DMS79 treated with DMSO at 0.1 percent for 48 hours (cell line): ENCODE results near the gene ZNF493.

Experiments used
- DNase-seq: peaks from one replicate; lab custom pipeline; 2025; lab: John Stamatoyannopoulos, UW

Gene ZNF493

DNA sequence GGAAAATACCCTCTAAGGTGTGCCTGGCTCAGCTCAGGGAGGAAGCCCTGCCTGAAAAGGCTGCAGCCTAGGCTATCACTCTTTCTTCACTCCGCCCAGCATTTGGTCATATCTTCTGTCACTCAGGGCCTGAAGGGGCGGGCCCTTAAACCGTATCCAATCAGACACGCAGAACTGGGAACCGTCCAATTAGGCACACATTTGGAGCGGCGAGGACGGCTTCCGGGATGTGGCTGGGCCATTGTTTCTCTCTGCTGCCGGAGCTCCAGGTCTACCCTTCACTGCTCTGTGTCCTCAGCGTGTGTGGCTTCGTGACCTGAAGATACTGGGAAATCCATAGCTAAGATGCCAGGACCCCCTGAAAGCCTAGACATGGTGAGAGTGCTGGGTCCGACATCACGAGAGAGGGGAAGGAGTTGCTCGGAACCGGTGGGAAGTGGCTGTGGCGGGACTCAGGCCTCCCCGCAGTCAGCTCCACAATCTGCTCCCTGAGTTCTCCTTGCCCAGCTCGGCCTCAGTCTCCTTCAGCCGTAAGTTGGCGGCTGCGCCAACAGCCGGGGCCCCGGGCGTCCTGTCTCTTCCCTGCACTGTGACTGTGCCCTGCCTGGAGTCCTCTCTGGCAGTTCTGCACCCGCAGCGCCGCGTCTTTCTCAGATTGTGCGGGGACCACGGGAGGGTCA is at the start of gene ZNF493:
ZNF493 (plus strand) TSS at position 241 of the 680 bp plus-strand sequence; CDS start at position 346, 105 bp downstream.
- peak; percentile 95 for DNase-seq

DNA sequence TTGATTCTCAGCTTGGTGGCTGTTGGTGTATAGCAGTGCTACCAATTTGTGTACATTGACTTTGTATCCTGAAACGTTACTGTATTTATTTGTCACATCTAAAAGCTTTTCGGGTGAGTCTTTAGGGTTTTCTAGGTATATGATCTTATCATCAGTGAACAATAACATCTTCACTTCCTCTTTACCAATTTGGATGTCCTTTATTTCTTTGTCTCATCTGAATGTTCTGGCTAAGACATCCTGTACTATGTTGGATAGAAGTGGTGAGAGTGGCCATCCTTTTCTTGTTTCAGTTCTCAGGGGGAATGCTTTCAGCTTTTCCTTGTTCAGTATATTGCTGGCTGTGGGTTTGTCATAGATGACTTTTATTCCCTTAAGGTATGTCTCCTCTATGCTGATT is 44.1 kb upstream of the ZNF493 start:
- DNase-seq = no peak

DNA sequence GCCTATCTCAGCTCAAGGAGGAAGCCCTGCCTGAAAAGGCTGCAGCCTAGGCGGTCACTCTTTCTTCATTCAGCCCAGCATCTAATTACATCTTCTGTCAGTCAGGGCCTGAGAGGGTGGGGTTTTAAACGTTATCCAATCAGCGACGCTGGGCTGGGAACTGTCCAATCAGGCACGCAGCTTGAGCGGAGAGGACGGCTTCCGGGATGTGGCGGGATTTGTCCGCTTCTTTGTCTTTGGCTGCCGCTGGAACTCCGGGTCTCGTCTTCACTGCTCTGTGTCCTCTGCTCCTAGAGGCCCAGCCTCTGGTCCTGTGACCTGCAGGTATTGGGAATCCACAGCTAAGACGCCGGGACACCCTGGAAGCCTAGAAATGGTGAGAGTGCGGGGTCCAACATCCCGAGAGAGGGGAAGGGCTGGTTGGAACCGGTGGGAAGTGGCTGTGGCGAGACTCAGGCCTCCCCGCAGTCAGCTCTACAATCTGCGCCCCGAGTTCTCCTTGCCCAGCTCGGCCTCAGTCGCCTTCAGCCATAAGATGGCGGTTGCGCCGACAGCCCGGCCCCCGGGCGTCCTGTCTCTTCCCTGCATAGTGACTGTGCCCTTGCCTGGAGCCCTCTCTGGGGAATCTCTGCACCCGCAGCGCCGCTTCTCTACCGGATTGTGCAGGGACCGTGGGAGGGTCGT is 38.0 kb upstream of the ZNF493 start, which contains the start of gene ZNF738:
ZNF738 (plus strand) TSS at position 233 of the 684 bp plus-strand sequence; CDS start at position 374, 141 bp downstream.
- peak; percentile 94 for DNase-seq

DNA sequence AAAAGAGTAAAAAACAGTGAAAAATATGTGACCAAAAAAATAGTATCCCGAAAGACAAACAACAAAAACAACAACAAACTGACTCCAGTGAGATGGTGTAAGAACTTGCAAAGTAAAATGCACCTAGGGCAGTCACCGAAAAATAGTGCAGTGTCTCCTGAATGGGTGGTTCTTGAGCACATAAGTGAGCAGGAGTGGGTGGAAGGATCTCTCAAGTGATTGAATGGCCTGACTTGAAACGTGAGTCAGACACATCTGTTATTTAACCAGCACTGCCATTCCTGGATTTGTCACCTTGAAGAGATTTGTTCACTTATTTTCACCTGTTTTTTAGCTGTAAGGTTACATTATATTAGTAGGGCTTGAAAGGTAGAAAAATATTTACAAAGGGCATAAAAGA is 34.6 kb upstream of the ZNF493 start:
- no peak for DNase-seq

DNA sequence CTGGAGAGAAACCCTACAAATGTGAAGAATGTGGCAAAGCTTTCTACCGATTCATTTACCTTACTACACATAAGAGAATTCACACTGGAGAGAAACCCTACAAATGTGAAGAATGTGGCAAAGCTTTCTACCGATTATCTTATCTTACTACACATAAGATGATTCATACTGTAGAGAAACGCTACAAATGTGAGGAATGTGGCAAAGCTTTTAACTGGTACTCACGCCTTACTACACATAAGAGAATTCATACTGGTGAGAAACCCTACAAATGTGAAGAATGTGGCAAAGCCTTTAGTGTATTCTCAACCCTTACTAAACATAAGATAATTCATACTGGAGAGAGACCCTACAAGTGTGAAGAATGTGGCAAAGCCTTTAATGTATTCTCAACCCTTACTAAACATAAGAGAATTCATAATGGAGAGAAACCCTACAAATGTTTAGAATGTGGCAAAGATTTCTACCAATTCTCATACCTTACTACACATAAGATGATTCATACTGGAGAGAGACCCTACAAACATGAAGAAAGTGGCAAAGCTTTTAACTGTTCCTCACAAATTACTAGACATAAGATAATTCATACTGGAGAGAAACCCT is 12.9 kb upstream of the ZNF493 start:
- DNase-seq = no peak

DNA sequence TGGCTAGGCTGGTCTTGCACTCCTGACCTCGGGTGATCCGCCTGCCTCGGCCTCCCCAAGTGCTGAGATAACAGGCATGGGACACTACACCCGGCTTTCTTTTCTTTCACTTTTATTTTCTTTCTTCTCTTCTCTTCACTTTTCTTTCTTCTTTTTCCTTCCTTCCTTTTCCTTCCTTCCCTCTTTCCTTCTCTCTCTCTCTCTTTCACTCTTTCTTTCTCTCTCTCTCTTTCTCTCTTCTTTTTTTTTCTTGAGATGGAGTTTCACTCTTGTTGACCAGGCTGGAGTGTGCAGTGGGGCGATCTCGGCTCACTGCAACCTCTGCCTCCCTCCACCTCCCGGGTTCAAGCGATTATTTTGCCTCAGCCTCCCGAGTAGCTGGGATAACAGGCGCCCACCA is 812 bp upstream of the ZNF493 start:
- DNase-seq = no peak

DNA sequence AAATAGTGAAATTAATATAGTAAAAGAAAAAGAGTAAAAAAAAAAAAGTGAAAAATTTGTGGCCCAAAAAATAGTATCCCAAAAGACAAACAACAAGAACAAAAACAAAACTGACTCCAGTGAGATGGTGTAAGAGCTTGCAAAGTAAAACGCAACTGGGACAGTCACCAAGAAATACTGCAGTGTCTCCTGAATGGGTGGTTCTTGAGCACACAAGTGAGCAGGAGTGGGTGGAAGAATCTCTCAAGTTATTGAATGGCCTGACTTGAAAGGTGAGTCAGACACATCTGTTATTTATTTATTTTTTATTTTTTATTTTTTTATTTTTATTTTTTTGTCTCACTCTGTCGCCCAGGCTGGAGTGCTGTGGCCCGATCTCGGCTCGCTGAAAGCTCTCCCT is 1.9 kb downstream of the ZNF493 start:
- no peak for DNase-seq

DNA sequence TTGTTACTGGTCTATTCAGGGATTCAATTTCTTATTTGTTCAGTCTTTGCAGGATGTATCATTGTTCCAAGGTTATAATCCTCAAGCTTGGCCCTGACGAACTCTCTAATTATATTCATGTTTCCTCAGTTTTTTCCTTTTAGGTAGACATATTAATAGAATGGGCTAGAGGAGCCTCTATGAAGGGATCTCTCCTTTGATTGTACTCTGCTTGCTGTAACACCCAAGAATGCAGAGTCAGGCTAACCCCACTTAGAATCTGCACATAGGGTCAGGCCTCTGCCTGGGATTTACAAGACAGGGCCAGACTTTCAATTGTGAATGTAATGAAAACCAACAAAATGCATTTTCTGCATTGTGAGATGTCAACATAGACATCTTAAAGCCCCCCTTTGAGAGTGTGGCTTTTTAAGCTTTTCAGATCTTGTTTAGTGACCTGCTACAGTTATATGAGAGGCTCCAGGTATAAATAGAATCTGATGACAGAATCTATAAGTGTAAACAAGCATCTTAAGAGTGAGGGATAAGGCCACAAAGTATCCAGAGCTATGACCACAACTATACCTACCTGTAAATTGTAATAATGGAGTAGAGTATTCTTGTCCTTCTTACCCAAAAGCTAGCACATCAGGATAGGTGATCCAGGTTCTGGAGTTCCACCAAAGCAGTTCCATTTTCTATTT is 5.5 kb downstream of the ZNF493 start:
- no peak for DNase-seq

DNA sequence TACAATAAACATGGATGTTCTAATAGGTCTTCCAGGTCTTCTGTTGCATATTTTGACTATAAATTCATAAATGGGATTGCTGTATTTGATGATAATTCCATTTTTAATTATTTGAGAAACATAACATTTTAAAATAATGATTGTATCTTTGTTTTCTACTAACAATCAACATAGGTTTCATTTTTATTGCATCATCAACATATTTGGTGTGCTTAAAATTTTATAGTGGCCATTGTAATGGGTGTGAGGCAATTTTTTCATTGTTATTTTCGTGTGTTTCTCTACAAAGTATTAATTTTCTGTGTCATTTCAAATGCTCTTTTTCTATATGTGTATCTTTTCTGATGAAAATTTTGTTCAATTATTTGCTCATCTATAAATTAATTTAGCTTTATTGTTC is 13.2 kb downstream of the ZNF493 start:
- no peak for DNase-seq

DNA sequence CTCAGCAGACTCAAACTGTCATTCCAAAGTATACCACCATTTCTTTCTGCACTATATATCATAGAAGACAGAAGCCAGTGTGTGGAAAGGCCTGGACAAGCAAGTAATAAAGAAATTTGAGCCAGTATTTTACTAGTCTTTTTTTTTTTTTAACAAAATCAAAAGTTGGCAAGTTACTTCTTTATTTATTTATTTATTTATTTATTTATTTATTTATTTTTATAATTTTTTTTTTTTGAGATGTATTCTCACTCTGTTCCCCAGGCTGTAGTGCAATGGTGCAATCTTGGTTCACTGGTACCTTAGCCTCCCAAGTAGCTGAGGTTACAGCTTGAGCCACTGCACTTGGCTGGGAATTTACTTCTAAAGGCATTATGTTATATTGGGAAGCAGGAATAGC is 25.3 kb downstream of the ZNF493 start:
- DNase-seq = no peak

DNA sequence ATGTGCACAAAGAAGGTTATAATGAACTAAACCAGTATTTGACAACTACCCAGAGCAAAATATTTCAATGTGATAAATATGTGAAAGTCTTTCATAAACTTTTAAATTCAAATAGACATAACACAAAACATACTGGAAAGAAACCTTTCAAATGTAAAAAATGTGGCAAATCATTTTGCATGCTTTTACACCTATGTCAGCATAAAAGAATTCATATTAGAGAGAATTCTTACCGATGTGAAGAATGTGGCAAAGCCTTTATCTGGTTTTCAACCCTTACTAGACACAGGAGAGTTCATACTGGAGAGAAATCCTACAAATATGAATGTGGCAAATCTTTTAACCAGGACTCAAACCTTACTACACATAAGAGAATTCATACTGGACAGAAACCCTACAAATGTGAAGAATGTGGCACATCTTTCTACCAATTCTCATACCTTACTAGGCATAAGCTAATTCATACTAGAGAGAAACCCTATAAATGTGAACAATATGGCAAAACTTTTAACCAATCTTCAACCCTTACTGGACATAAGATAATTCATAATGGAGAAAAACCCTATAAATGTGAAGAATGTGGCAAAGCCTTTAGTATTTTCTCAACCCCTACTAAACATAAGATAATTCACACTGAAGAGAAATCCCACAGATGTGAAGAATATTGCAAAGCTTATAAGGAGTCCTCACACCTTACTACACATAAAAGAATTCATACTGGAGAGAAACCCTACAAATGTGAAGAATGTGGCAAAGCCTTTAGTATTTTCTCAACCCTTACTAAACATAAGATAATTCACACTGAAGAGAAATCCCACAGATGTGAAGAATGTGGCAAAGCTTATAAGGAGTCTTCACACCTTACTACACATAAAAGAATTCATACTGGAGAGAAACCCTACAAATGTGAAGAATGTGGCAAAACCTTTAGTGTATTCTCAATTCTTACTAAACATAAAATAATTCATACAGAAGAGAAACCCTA is 26.4 kb downstream of the ZNF493 start:
- no peak for DNase-seq

DNA sequence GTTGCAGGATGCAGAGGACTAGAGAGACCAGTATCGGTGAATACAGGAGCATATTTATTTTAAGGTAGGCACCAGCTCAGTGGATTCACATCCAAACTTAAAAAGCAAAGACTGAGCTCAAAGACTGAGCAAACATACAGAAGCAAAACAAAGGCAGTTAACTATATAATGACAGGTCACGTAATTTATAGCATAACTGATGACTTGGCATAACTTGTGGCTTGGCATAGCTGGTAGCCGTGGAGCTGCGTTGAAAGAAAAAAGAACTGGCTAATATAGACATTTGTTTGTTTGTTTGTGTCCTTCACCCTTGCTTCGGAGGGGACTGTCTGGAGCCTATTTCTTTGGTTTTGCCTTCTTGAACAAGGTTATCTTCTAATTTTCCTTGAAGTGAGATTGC is 33.7 kb downstream of the ZNF493 start:
- no peak for DNase-seq

DNA sequence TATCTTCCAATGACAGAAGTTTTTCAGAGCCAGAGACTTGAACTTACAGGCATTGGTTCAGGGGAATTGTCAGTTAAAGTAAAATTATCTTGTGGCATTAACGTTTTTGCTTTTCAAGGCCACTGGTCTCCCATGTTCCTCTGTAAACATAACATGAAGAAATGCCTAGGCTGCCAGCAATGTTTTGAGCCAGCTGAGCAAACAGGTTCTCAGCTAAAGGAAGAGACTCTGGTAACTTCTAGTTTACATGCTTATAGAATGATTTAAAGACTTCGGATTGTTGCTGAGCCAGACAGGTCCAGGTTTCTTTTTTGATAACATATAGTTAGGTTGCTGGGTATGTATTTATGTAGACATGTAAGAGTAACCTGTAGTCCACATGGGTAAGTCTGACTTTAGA is 35.7 kb downstream of the ZNF493 start:
- DNase-seq = no peak

DNA sequence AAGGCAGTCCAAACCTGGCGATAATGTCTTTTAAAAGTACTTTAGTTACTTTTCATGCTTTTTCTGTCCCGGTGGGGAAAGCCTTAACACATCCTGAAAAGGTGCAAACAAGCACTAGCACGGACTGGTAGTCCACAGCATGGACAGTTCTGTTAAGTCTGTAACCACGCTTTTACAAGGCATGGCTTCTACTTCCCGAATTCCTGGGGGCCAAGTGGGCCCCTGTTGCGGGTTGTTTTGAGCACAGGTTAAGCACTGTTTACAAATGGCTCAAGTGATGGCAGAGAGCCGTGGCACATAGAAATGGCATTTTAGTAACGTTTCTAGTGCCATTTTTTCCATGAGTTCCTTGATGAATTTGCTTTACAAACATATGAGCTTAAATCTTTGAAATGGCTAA is 37.6 kb downstream of the ZNF493 start:
- DNase-seq = no peak

DNA sequence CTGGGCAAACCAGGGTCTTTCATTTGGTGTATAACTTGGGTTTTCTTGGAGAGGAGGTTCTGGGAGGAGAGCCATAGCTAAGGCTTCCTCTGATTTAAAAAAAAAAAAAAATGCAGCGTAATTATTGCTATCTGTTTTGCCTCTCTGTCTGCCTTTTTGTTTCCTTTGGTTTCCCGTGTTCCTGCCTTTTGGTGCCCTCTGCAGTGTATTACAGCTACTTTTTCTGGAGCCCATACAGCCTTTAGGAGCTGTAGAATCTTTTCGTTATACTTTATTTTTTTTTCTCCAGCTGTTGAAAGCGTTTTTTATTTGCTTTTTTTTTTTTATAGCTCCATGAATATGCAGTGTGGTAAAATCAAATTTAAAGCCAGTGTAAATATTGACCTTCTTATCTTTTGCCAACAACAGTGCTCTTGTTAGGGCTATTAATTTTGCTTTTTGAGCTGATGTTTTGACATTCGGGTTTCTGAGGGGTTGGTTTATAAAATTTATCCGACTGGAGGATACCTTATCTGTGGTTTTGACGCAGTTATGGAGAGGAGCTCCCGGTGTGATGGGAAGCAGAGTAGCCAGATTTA is 38.1 kb downstream of the ZNF493 start:
- peak; percentile 71 for DNase-seq

DNA sequence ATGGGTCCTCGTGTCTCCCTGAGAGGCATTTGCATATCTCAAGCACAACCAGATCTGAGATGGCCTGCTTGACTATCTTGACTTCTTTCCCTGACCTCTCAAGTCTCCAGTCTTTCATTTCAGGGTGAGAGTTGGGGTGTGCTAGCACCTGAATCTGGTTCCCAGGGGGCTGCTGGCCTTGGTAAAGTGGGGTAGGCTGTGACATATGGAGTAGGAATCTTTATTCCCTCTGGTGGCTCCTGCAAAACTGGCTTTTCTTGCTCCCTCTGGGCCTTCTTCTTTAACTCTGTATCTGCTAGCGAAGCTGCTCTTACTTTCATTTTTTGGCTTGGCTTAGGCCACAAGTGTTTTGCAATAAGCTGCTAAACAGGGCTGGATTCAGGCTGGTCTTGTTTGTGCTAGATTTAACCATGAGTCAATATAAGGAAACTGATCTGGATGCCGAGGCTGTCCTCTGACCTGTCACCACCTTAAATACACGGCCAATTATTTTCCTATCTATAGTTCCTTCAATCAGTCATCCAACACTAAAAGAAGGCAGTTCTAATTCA is 42.3 kb downstream of the ZNF493 start:
- DNase-seq = no peak

DNA sequence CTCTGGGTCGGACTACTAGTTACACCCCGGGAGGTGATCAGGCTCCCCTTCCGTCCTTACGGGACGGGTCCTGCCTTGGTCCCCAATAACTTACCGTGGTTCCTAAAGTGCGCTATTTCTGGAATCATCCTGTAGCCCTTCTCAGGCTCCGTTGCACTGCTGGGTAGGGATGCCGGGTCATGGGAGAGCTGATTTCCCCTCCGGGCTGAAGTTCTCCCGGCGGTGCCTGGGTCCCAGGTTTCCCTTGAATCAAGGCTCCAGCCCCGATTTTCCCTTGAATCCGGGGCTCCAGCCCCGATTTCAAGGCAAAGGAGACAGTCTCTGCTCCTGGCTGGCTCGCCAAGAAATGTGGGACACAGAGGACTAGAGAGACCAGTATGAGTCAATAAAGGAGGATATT is 43.4 kb downstream of the ZNF493 start:
- DNase-seq = no peak

DNA sequence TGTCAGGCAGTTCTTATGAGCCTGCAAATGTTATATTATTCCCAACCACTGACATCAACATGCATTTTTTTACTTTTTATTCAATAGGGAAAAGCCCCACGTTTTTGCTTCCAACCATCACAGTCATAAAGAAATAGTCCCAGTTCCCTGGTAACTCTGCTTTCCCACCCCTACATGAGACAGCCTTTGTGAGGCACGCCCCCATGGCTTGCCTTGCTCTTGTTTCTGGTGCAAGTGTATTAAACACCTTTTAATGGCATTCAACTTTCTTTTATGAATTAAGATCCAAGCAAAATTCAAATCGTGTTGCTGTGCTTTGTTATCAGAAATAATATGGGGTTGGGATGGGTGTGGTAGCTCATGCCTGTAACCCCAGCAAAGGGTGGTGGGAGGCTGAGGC is 54.3 kb downstream of the ZNF493 start:
- DNase-seq = no peak

DNA sequence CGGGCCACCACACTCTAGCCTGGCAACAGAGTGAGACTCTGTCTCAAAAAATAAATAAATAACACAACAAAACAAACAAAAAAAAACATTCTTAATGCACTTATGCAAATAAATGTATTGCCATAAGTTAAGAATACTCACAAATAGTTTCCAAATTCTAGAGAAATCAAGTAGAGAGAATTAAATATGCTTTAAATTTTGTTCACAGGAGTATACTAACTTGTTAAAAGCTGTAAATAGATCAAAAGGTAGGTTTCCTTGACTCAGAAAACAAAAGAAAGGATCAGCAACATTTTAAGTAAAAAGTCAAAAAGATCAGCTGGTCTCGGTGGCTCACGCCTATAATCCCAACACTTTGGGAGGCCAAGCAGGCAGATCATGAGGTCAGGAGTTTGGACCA is 58.0 kb downstream of the ZNF493 start:
- no peak for DNase-seq

DNA sequence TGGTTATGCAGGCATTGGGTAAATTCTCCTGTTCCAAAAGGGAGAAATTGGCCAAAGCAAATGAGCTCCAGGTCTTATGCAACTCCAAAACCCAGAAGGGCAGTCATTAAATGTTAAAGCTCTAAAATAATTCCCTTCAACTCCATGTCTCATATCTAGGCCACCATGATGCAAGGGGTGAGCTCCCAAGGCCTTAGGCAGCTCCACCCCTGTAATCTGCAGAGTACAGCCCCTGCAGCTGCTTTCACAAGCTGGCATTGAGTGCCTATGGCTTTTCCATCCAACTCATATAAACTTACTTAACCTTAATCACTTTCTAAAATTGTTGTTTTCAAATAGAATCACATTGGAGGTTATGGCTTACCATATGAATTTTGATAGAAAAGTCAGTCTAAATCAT is 63.8 kb downstream of the ZNF493 start:
- DNase-seq = no peak

DNA sequence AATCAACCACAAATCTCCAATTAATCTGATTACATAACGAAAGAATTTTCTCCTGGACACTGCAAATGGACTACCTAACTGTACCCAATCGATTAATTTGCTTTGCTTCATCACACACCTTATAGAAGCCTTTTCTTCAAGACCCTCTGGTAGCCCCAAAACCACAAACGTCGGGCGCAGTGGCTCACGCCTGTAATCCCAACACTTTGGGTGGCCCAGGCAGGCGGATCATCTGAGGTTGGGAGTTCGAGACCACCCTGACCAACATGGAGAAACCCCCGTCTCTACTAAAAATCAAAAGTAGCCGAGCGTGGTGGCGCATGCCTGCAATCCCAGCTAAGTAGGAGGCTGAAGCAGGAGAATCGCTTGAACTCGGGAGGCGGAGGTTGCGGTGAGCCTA is 65.6 kb downstream of the ZNF493 start:
- no peak for DNase-seq
